Umbilical cord (tissue), 1 donor: ENCODE data around the gene HK3. TPM values are rescaled to one million over a fixed set of nuclear protein-coding genes. Genes with fewer than 3 reads are reported as not detected.

Experiments
- total RNA-seq: library from RNA; depleted of rRNA; stranded (reverse); fragments of >200 nt; gene quantifications from one replicate; pipeline ENCODE4 v1.2.3, GENCODE V29; 2014; ENCODE audit warnings: low replicate concordance; ENCODE audit not compliant: insufficient read depth

Gene HK3
- total RNA-seq, 1 donor from 2014 or later: 4.6 TPM

Other genes starting within 250 kb of the HK3 start
- not detected for gene UNC5A, start 88.8 kb downstream of the HK3 start, total RNA-seq
- 38.5 TPM for gene UIMC1, start 107.4 kb upstream of the HK3 start, total RNA-seq
- gene ZNF346, start 123.3 kb upstream of the HK3 start, total RNA-seq: 13.0 TPM
- gene FGFR4, start 187.6 kb upstream of the HK3 start, total RNA-seq: 1.4 TPM
- 45.7 TPM for gene NSD1, start 234.4 kb upstream of the HK3 start, total RNA-seq